ENCODE results near the gene UBE2J2. TPM values are rescaled to one million over a fixed set of nuclear protein-coding genes. Genes with fewer than 3 reads are reported as not detected.
"Not testable (repeated sequence)": the region's sequence is repeated elsewhere in the genome, so short reads cannot be mapped to it uniquely, and the experiment has no call there.

UBE2J2 gene
- total RNA-seq, 2 experiments from 2014 or later: 41.4 to 41.5 TPM

GRCh38 chr1:1318777-1319645 lies 45.4 kb upstream of the UBE2J2 start:
- ChIA-PET CTCF (no interaction called here), POLR2A (no interaction called here)
- no peak overlapping the region for H3K4me3 ChIP-seq (ENCODE audit: low read length)
- H3K9me3 Mint-ChIP-seq: no peaks in the 10 kb centered on the region
- ATAC-seq (ENCODE audit: poor library complexity) (no peak), DNase-seq (no peak)
- peaks cover 0 to 4% of the 10 kb centered on the region in 2 experiments for H3K9me3 ChIP-seq (ENCODE audit: control insufficient read depth in 1 of 2, insufficient read depth in 1 of 2, low read length in 2 of 2)
- no peaks in the 10 kb centered on the region for H3K27me3 ChIP-seq (ENCODE audit: control insufficient read depth in 1 of 2, insufficient read depth in 2 of 2, low read length in 2 of 2)
- H3K27ac Mint-ChIP-seq: peak overlapping the region; percentile 39
- no peak overlapping the region for H3K27ac ChIP-seq (ENCODE audit: low read depth in 1 of 2, low read length in 2 of 2)
- peaks cover 40% of the 10 kb centered on the region for H3K4me1 ChIP-seq (ENCODE audit: insufficient read depth, low read length)
- peaks cover 11% of the 10 kb centered on the region for H3K4me1 Mint-ChIP-seq (ENCODE audit: low read depth)
- peak overlapping the region; percentile 51 for H3K4me3 Mint-ChIP-seq
- peaks cover 32% of the 10 kb centered on the region for H3K36me3 Mint-ChIP-seq (ENCODE audit: low read depth)
- intact Hi-C loops (cut with DNase I, micrococcal nuclease): no loop called here
- H3K36me3 ChIP-seq (ENCODE audit: insufficient read depth, low read length): peaks cover 59% of the 10 kb centered on the region
- no peak for TF ChIP-seq CTCF (IDR thresholded peaks at IDR 0.05)
- no peaks in the 10 kb centered on the region for H3K27me3 Mint-ChIP-seq

DNA sequence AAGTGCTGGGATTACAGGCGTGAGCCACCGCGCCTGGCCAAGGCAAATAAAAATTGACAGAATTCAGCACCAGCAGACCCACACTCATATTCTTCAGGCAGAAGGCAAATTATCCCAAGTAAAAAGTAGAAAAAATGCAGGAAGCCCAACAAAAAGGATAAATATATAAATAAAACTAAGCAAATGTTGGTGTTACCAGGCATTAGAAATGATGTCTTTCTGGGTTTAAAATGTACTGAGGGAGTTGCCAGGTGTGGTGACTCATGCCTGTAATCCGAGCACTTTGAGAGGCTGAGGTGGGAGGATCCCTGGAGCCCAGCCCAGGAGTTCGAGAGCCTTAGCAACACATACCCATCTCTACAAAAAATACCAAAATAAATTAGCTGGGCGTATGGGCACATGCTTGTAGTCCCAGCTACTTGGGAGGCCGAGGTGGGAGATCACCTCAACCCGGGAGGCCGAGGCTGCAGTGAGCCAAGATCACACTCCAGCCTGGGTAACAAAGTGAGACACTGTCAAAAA lies 44.5 kb upstream of the UBE2J2 start:
- Mint-ChIP-seq H3K4me1 (ENCODE audit: low read depth) (peaks cover 4% of the 10 kb centered on the region), H3K27me3 (no peaks in the 10 kb centered on the region), H3K4me3 (peak overlapping the region; percentile 15), H3K36me3 (ENCODE audit: low read depth) (peaks cover 32% of the 10 kb centered on the region), H3K27ac (no peak overlapping the region), H3K9me3 (no peaks in the 10 kb centered on the region)
- CTCF ChIA-PET: no interaction called here
- peaks cover 0 to 4% of the 10 kb centered on the region in 2 experiments for H3K9me3 ChIP-seq (ENCODE audit: control insufficient read depth in 1 of 2, insufficient read depth in 1 of 2, low read length in 2 of 2)
- ATAC-seq (ENCODE audit: poor library complexity) (no peak), DNase-seq (no peak)
- intact Hi-C loops (cut with DNase I, micrococcal nuclease): no loop called here
- no peak overlapping the region for H3K27ac ChIP-seq (ENCODE audit: low read depth in 1 of 2, low read length in 2 of 2)
- POLR2A ChIA-PET: no interaction called here
- peaks cover 36% of the 10 kb centered on the region for H3K4me1 ChIP-seq (ENCODE audit: insufficient read depth, low read length)
- peaks cover 67% of the 10 kb centered on the region for H3K36me3 ChIP-seq (ENCODE audit: insufficient read depth, low read length)
- TF ChIP-seq CTCF (IDR thresholded peaks at IDR 0.05): no peak
- H3K27me3 ChIP-seq (ENCODE audit: control insufficient read depth in 1 of 2, insufficient read depth in 2 of 2, low read length in 2 of 2): no peaks in the 10 kb centered on the region
- no peak overlapping the region for H3K4me3 ChIP-seq (ENCODE audit: low read length)

GRCh38 chr1:1317420-1317819 lies 43.8 kb upstream of the UBE2J2 start:
- Histone ChIP-seq H3K27me3 (ENCODE audit: control insufficient read depth in 1 of 2, insufficient read depth in 2 of 2, low read length in 2 of 2) (no peaks in the 10 kb centered on the region), H3K36me3 (ENCODE audit: insufficient read depth, low read length) (peaks cover 75% of the 10 kb centered on the region), H3K9me3 (ENCODE audit: control insufficient read depth in 1 of 2, insufficient read depth in 1 of 2, low read length in 2 of 2) (peaks cover 0 to 4% of the 10 kb centered on the region in 2 experiments), H3K4me1 (ENCODE audit: insufficient read depth, low read length) (peaks cover 30% of the 10 kb centered on the region), H3K4me3 (ENCODE audit: low read length) (no peak overlapping the region), H3K27ac (ENCODE audit: low read depth in 1 of 2, low read length in 2 of 2) (no peak overlapping the region)
- Mint-ChIP-seq H3K4me3 (no peak overlapping the region), H3K9me3 (no peaks in the 10 kb centered on the region), H3K4me1 (ENCODE audit: low read depth) (no peaks in the 10 kb centered on the region), H3K36me3 (ENCODE audit: low read depth) (peaks cover 32% of the 10 kb centered on the region), H3K27ac (peak overlapping the region; percentile 8), H3K27me3 (no peaks in the 10 kb centered on the region)
- ATAC-seq (ENCODE audit: poor library complexity): no peak
- intact Hi-C loops (cut with DNase I, micrococcal nuclease): no loop called here
- TF ChIP-seq CTCF (IDR thresholded peaks at IDR 0.05): no peak
- DNase-seq: no peak
- CTCF ChIA-PET: no interaction called here
- POLR2A ChIA-PET: no interaction called here

- Histone ChIP-seq H3K36me3 (ENCODE audit: insufficient read depth, low read length) (peaks cover 76% of the 10 kb centered on the region), H3K4me1 (ENCODE audit: insufficient read depth, low read length) (peaks cover 18% of the 10 kb centered on the region)
- H3K4me1 Mint-ChIP-seq (ENCODE audit: low read depth); H3K4me3 Mint-ChIP-seq; H3K9me3 ChIP-seq (ENCODE audit: control insufficient read depth in 1 of 2, insufficient read depth in 1 of 2, low read length in 2 of 2); POLR2A ChIA-PET; H3K27me3 ChIP-seq (ENCODE audit: control insufficient read depth in 1 of 2, insufficient read depth in 2 of 2, low read length in 2 of 2); ATAC-seq (ENCODE audit: poor library complexity); H3K9me3 Mint-ChIP-seq; CTCF ChIA-PET; intact Hi-C loops (cut with DNase I, micrococcal nuclease); H3K4me3 ChIP-seq (ENCODE audit: low read length); H3K27me3 Mint-ChIP-seq; DNase-seq; H3K27ac Mint-ChIP-seq; H3K27ac ChIP-seq (ENCODE audit: low read depth in 1 of 2, low read length in 2 of 2): not testable (repeated sequence)
- H3K36me3 Mint-ChIP-seq (ENCODE audit: low read depth): peaks cover 37% of the 10 kb centered on the region
These were observed 42.5 kb upstream of the UBE2J2 start for GRCh38 chr1:1316199-1316598.
